Measurements from ENCODE around the gene CYB5RL.

The CYB5RL gene

GRCh38 chr1:54158071-54158470 lies 41.8 kb downstream of the CYB5RL start:
- ATAC-seq (no peak), DNase-seq (no peak)

- DNase-seq, result no peak
- ATAC-seq, result no peak
Measured at GRCh38 chr1:54157401-54157800, 42.4 kb downstream of the CYB5RL start.

DNA sequence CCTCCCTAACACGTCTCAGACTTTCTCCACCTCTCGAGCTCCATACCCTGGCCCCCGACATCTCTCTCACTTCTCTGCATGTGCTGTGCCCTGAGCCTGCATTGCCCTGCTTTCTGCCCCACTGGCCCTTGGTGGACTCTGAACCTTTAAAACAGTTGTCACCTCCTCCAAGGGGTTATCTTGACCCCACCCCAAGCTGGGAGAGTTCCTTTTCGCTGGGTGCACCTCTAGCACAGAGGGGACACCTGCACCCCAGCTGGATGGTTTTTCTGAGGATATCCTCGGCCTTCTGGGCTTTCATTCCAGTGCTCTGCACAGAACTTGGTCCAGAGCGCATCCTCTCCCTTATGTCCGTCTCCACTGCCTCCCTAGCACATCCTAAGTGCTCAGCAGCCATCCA lies 42.8 kb downstream of the CYB5RL start:
- no peak for DNase-seq
- no peak for ATAC-seq

- ATAC-seq (no peak), DNase-seq (no peak)
Measured at GRCh38 chr1:54156201-54156600, 43.6 kb downstream of the CYB5RL start.

DNA sequence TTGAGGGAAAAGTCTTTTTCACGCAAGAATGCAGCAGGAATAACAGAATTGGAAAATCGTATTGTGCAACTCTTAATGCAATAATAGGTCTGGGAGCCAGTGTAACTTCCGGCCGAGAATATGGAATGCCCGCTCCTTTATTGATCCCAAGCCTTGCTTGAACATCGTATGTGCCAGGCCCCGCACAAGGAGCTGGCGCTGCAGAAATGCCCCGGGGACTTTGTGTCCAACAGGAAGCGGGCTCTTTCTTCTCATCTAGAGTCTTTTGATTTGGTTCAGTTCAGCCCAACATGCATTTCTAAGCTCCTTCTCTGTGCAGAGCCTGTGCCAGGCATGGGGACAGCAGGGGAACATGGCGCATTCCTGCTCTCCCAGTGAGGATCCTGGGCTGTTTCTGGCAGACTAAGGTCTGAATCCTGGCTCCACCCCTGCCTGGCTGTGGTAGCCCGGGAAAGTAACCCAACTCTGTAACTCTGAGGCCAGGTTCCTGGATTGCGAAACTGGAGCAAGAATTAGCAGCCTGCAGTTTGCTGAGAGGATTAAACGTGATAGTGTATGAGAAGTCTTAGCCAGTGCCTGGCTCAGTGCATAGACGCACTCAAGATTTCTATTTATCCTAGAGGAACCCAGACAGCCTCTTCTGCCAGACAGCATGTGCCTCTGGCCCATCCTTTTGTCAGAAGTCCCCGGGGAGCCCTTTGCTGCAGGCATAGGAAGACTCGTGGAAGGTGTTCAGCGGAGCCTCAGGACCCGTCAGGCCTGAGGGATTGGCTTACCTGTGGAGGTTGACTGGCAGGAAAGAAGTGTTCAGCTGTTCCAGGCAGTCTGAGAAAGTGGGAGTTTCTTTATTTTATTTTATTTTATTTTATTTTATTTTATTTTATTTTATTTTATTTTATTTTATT lies 46.0 kb downstream of the CYB5RL start:
- DNase-seq (no peak), ATAC-seq (no peak)

GRCh38 chr1:54152696-54153095 lies 47.1 kb downstream of the CYB5RL start, which contains the start of gene CDCP2:
Gene CDCP2 (minus strand): TSS chr1:54153000. CDS start chr1:54152922, 78 bp downstream.
- ATAC-seq, result no peak
- no peak for DNase-seq

DNA sequence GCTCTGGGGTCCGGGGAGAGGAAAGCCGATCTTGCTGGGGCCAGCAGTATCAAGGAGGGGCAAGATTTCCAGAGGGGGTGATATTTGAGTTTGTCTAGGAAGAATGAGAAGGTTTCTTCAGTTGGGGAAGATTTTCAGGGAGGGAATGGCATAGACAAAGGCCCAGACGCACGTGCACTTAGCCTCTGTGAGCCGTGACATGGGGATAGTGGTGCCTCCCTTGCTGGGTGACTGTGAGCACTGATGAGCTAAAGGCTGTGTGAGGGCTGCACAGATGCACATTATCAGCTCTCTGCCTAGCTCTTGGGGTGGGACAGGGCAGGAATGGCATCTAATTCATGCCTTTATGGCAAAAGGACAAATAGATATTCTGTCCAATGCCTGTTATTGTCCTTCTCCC lies 48.8 kb downstream of the CYB5RL start:
- ATAC-seq, result no peak
- DNase-seq, result no peak

Data from stimulated activated naive CD8-positive, alpha-beta T cell treated with anti-CD3 and anti-CD28 coated beads, Interleukin-15, Interleukin-2, amounts not matched to agents 100 U/mL and 50 U/mL, for 24 hours (primary cell).